Testis (tissue), 3 donors: ENCODE results near the gene APOC3. TPM values are rescaled to one million over a fixed set of nuclear protein-coding genes. Genes with fewer than 3 reads are reported as not detected.

Experiments used
- DNase-seq: peaks from one replicate; pipeline ENCODE4 v3.0.0-alpha.2; 2019
- H3K27ac ChIP-seq, 2 donors: fragments of 200-600 bp; sonication (generic); one replicate each; pipeline ENCODE4 v1.5.1; 2019
- H3K27me3 ChIP-seq: fragments of 200-600 bp; sonication (generic); one replicate; pipeline ENCODE4 v1.5.1; 2019
- H3K36me3 ChIP-seq: fragments of 200-600 bp; sonication (generic); one replicate; pipeline ENCODE4 v1.5.1; 2017; ENCODE audit warnings: low read depth; ENCODE audit errors: missing control alignments
- H3K4me1 ChIP-seq: fragments of 200-600 bp; sonication (generic); one replicate; pipeline ENCODE4 v1.5.1; 2019
- H3K4me3 ChIP-seq, 2 donors: fragments of 200-600 bp; sonication (generic); one replicate each; pipeline ENCODE4 v1.5.1; 2017 to 2019
- H3K9me3 ChIP-seq: fragments of 200-600 bp; sonication (generic); one replicate; pipeline ENCODE4 v1.5.1; 2017
- POLR2A ChIP-seq: fragments of 450-650 bp; IDR thresholded peaks from one replicate; pipeline ENCODE4 v1.6.1; 2017; ENCODE audit warnings: antibody characterized with exemption, mild to moderate bottlenecking, moderate library complexity
- WGBS, 2 donors: methylation state at CpG; one replicate each; pipeline ENCODE4 v1.1.5; 2018; 5-methylcytosine and 5-hydroxymethylcytosine counted together
- intact Hi-C: fragments of 100-400 bp; cut with DNase I; formaldehyde crosslinking; loops from one replicate; pipeline ENCODE4 v1.15.1; 2023; ENCODE audit warnings: low total_unique reads
- polyA plus RNA-seq: library from polyadenylated mRNA; stranded (reverse); fragments of 350-450 nt; fragmentation: Illumina TruSeq; extraction: RNeasy Lipid Tissue Mini Kit (QIAGEN cat#74804); gene quantifications from one replicate; pipeline ENCODE4 v1.2.3, GENCODE V29; 2014; ENCODE audit warnings: low read depth, low replicate concordance; ENCODE audit not compliant: insufficient read depth
- total RNA-seq, 2 donors: library from RNA; depleted of rRNA; stranded (reverse); fragments of >200 nt; gene quantifications; one replicate each; pipeline ENCODE4 v1.2.3, GENCODE V29; 2016
- TF ChIP-seq, protein P1 (sequence below), 3 experiments: fragments of 450-650 bp in 2 of 3; fragments of 200-600 bp in 1 of 3; sonication (generic) in 1 of 3; IDR thresholded peaks; one replicate each; pipeline ENCODE4 v1.5.1; 2016 to 2019; ENCODE audit warnings: antibody characterized with exemption in 3 of 3, mild to moderate bottlenecking in 2 of 3, moderate library complexity in 1 of 3

APOC3 gene
- total and polyA plus RNA-seq, 3 donors from 2014 or later: 0.81 to 4.0 TPM; not detected in 1

- Histone ChIP-seq H3K9me3 (no peaks in the 10 kb centered on the region), H3K4me1 (no peaks in the 10 kb centered on the region), H3K27me3 (no peaks in the 10 kb centered on the region), H3K36me3 (no peaks in the 10 kb centered on the region), H3K4me3 (no peak overlapping the region), H3K27ac (no peak overlapping the region)
- 89 to 92% methylated on average over 6 of the region's 6 CpGs for WGBS, 2 donors
- no peak for TF ChIP-seq POLR2A
- TF ChIP-seq, protein P1, sequence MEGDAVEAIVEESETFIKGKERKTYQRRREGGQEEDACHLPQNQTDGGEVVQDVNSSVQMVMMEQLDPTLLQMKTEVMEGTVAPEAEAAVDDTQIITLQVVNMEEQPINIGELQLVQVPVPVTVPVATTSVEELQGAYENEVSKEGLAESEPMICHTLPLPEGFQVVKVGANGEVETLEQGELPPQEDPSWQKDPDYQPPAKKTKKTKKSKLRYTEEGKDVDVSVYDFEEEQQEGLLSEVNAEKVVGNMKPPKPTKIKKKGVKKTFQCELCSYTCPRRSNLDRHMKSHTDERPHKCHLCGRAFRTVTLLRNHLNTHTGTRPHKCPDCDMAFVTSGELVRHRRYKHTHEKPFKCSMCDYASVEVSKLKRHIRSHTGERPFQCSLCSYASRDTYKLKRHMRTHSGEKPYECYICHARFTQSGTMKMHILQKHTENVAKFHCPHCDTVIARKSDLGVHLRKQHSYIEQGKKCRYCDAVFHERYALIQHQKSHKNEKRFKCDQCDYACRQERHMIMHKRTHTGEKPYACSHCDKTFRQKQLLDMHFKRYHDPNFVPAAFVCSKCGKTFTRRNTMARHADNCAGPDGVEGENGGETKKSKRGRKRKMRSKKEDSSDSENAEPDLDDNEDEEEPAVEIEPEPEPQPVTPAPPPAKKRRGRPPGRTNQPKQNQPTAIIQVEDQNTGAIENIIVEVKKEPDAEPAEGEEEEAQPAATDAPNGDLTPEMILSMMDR (IDR thresholded peaks at IDR 0.05): no peak
- intact Hi-C loops: no loop called here
- no peak for DNase-seq
Measured at GRCh38 chr11:116853461-116854073, 23.9 kb downstream of the APOC3 start.

GRCh38 chr11:116855413-116855812, 25.7 kb downstream of the APOC3 start:
- WGBS, 2 donors: 81 to 90% methylated on average over 7 of the region's 7 CpGs
- H3K27ac ChIP-seq: no peak overlapping the region
- no peaks in the 10 kb centered on the region for H3K9me3 ChIP-seq
- no peaks in the 10 kb centered on the region for H3K36me3 ChIP-seq
- no peaks in the 10 kb centered on the region for H3K27me3 ChIP-seq
- intact Hi-C loops: no loop called here
- no peak overlapping the region for H3K4me3 ChIP-seq
- DNase-seq: no peak
- no peak for TF ChIP-seq POLR2A
- TF ChIP-seq, protein P1 (IDR thresholded peaks at IDR 0.05): no peak
- H3K4me1 ChIP-seq: no peaks in the 10 kb centered on the region

GRCh38 chr11:116856423-116856822, 26.7 kb downstream of the APOC3 start:
- no peak overlapping the region for H3K27ac ChIP-seq
- no peaks in the 10 kb centered on the region for H3K27me3 ChIP-seq
- H3K4me1 ChIP-seq: no peaks in the 10 kb centered on the region
- no peak overlapping the region for H3K4me3 ChIP-seq
- no peak for DNase-seq
- no peaks in the 10 kb centered on the region for H3K36me3 ChIP-seq
- H3K9me3 ChIP-seq: no peaks in the 10 kb centered on the region
- intact Hi-C loops: no loop called here
- 81 to 90% methylated on average over 5 of the region's 5 CpGs for WGBS, 2 donors
- TF ChIP-seq POLR2A: no peak
- TF ChIP-seq, protein P1 (IDR thresholded peaks at IDR 0.05): no peak

DNA sequence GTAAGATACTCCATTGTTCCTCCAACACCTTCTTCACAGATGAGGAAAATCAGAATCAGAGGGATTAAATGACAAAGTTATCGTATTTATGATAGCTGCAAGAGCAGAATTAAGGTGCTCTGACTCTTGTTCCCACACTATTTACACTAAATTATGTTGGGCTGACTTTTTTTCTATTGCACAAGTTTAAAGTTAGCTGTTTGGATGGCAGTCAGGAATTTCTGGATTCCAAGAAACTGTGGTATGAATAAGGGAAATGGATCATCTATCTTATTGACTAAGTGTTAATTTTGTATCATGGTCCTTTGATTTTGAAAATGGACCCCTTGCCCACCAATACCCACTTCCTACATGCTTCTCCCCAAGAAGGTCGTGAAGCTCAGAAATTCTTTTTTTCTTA, 27.6 kb downstream of the APOC3 start:
- 80 to 87% methylated on average over 2 of the region's 2 CpGs for WGBS, 2 donors
- Histone ChIP-seq H3K36me3 (no peaks in the 10 kb centered on the region), H3K27ac (no peak overlapping the region)

More for the DNA sequence above, 27.6 kb downstream of the APOC3 start:
- Histone ChIP-seq H3K9me3 (no peaks in the 10 kb centered on the region), H3K27me3 (no peaks in the 10 kb centered on the region), H3K4me1 (no peaks in the 10 kb centered on the region), H3K4me3 (no peak overlapping the region)
- intact Hi-C loops: no loop called here
- TF ChIP-seq, protein P1 (IDR thresholded peaks at IDR 0.05): no peak
- no peak for TF ChIP-seq POLR2A
- DNase-seq: no peak
